NCI-H1694 (cell line): ENCODE data around the gene SESN3.
A peak's percentile ranks its signal among the peaks of the same experiment; 100 is the strongest.
"Not testable (repeated sequence)": the region's sequence is repeated elsewhere in the genome, so short reads cannot be mapped to it uniquely, and the experiment has no call there.

Experiments
- DNase-seq: peaks from one replicate; lab custom pipeline; 2025; lab: John Stamatoyannopoulos, UW

The SESN3 gene, protein sequence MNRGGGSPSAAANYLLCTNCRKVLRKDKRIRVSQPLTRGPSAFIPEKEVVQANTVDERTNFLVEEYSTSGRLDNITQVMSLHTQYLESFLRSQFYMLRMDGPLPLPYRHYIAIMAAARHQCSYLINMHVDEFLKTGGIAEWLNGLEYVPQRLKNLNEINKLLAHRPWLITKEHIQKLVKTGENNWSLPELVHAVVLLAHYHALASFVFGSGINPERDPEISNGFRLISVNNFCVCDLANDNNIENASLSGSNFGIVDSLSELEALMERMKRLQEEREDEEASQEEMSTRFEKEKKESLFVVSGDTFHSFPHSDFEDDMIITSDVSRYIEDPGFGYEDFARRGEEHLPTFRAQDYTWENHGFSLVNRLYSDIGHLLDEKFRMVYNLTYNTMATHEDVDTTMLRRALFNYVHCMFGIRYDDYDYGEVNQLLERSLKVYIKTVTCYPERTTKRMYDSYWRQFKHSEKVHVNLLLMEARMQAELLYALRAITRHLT

GRCh38 chr11:95231127-95231880 is at the start of gene SESN3:
SESN3 (minus strand) TSS chr11:95231202; CDS start chr11:95230860, 342 bp downstream.
- DNase-seq: peak; percentile 69

GRCh38 chr11:95279921-95280868 is 49.2 kb upstream of the SESN3 start:
- DNase-seq: no peak

GRCh38 chr11:95277868-95278267 is 46.9 kb upstream of the SESN3 start:
- DNase-seq: no peak

- no peak for DNase-seq
Observed at GRCh38 chr11:95276139-95276538, 45.1 kb upstream of the SESN3 start.

DNA sequence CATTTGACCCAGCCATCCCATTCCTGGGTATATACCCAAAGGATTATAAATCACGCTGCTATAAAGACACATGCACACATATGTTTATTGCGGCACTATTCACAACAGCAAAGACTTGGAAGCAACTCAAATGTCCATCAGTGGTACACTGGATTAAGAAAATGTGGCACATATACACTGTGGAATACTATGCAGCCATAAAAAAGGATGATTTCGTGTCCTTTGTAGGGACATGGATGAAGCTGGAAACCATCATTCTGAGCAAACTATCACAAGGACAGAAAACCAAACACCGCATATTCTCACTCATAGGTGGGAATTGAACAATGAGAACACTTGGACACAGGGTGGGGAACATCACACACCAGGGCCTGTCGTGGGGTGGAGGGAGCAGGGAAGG is 42.6 kb upstream of the SESN3 start:
- DNase-seq: not testable (repeated sequence)

- DNase-seq: no peak
Observed at GRCh38 chr11:95269036-95269819, 38.2 kb upstream of the SESN3 start.

- no peak for DNase-seq
Observed at GRCh38 chr11:95268391-95268790, 37.4 kb upstream of the SESN3 start.

DNA sequence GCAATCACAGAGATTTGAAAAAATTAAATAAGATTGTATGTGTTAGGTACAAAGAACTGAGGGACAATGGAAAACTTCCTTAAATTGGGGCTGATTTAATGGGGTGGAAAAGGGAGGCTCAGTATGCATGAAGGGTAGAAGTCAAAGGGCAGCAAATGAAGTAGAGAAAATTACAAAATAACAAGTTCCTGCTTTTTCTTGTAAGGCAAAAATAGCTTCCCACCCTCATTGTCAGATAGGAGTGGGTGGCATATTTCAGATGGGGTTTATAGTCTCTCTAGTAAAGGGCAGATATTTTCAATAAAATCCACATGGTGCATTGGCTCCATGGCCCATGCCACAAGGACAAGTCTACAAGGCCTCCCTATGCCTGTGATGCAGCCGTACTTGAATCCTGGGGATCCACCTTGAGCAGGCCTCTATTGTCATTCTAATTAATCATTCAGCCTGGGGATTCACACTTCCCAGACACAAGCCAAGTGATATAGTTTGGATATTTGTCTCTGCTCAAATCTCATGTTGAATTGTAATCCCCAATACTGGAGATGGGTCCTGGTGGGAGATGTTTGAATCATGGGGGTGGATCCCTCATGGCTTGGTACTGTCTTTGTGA is 36.7 kb upstream of the SESN3 start:
- DNase-seq: no peak

DNA sequence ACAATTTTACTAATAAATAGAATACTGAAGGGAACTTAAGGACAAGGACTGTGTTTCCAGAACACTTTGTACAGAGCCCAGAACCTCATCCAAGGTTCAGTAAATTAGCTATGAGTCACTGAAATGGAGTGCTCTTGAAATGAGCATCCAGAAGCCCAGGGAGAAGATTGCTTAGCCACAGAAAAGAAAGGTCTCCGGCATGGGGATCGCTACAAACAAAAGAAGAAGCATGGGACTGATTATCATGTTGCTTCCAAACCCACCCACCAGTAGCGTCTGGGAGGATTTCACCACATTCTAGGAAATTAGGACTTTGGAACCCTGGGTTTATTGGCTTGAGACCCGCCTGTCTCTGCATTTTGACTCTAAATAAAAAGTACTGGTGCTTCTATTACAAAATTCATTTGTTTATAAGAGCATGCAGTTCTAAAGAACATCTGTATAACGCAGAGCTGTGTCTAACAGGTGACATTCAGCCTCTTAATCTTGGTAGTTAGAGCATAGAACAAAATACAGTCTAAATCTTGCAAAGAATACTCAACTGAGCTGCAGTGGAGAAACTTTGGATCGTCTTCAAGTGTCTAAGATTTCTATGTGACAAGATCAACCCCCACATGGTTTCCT is 35.9 kb upstream of the SESN3 start:
- no peak for DNase-seq

GRCh38 chr11:95264881-95265280 is 33.9 kb upstream of the SESN3 start:
- DNase-seq: no peak

GRCh38 chr11:95262994-95263765 is 32.2 kb upstream of the SESN3 start:
- DNase-seq: no peak

GRCh38 chr11:95257456-95257971 is 26.5 kb upstream of the SESN3 start:
- DNase-seq: no peak

DNA sequence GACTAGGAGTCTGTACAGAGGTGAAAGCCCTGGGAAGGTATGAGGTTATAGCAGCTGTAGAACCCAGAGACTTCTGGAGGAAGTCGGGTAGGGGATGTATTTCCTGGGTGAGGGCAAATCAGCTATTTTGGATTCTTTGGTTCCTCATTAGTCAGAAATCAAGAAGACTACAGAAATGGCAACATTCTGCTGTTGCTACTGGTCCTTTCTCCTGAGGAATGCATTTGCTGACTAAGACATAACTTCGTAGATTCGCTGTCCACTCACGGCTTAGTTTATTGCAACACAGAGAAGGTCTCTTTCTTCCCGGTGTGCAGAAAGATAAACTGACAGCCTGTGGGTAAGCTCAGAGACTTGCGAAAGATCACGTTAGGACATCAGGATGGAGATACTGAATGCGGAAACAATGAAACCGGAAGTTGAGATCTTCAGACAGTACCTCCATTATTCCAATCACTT is 25.3 kb upstream of the SESN3 start:
- no peak for DNase-seq

DNA sequence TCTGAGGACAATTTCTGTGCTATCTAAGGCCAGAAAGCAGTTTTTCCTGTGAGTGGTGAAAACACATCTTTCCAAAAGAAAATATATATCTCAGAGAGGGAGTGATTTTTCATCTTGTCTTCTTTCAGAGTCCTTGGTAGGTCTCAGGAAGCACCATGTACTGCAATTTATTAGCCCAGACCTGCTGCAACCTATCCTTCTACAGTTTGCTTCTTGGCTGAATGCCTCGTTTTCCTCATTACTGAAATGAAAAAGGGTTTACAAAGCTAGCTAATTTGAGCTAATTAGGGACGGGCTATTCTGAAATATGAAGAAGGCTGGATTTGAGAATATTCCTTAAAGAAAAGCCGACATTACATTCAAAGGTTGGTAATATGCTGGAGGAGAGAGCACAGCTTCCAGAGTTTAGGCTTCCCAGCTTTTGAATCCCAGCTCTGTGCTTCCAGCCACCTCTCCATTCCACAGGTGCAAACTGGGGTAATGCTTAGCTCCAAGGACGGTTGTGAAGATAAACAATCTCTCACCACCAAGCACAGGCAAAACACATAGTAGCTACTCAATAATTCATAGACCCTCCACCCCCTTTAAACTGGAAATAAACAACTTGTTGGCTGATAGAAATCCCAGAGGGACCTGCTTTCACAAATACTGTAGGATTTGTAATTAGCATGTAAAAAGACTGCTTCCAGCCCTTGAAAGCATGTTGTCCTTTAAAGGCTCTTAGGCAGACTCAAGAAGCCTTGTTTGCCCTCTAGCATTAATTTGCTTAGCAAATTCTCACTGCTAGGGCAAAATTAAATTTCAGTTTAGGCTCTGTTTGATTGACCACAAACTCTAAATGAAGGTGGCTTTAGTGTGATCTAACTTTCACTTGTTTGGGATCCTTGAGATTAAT is 24.5 kb upstream of the SESN3 start:
- no peak for DNase-seq

DNA sequence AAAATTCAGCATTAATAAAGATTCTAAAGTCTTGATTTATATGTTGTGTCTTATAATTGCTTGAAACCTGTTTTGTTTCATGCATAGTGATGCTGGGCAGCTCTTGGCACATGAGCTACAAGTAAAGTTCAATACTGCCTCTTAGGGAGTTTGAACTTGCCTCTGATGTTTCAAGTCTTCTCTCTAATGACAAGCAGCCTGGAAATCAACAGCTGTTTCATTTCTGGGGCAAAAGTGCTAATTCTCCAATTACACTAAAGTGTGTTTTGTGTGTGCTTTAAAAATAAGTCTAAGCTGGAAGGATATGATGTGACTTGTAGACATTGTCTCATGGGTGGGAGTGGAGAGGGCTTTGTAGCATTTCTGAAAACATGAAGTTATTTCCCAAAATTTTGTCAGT is 23.7 kb upstream of the SESN3 start:
- no peak for DNase-seq

- DNase-seq: peak; percentile 48
Observed at GRCh38 chr11:95254131-95254704, 23.2 kb upstream of the SESN3 start.

DNA sequence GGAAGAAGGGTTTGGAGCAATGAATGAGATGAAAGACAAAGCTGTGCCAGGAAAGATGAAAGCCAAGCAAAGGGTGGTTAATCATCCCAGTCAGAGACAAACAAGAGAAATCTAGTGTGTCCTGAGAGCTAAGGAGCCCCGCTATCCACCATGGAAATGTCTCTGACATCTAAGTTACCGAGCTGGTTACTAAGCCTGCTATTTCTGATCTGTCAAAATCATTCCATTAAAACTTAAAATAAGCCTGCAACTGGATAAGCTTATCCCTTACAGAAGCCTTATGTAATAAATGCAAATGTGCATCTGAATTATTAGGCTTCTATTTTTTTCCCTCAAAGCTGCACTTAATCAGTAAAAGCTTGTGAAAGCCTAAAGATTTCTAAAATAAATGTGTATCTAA is 22.1 kb upstream of the SESN3 start:
- no peak for DNase-seq

DNA sequence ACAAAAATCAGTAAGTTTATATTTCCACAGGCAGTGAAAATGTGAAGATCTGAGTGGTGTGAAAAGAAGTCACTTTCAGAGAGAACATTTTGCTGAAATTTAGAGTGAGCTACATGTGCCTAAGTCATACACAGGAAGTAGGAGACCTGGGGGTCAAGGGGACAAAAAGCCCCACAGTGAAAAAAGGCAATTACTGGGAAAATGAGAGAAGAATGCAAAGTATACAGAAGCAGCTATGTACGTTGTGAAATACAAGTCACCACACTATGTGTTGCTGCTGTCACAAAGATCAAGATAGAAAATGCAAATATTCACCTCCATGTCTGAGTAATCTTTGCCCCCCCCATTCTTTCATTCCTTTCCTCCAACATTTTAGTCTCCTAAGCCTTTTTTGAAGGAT is 21.6 kb upstream of the SESN3 start:
- no peak for DNase-seq
